Fibroblast of lung (primary cell): ENCODE data around the gene CABS1. TPM values are rescaled to one million over a fixed set of nuclear protein-coding genes. Genes with fewer than 3 reads are reported as not detected.

Source experiments
- DNase-seq, 2 donors: peaks; one replicate each; pipeline versions ENCODE4 v3.0.0 to v3.0.0-alpha.2; 2010; ENCODE audit warnings: low read depth in 2 of 2
- H2AFZ ChIP-seq: 2 replicates; pipeline ENCODE4 v1.5.1; 2012; ENCODE audit warnings: low read length, control low read depth, inconsistent platforms
- H3K27ac ChIP-seq: 2 replicates; pipeline ENCODE4 v1.5.1; 2011; ENCODE audit warnings: low read length, control low read depth; ENCODE audit not compliant: insufficient read depth
- H3K27me3 ChIP-seq: 2 replicates; pipeline ENCODE4 v1.5.1; 2011; ENCODE audit warnings: mild to moderate bottlenecking, low read length; ENCODE audit not compliant: control insufficient read depth, insufficient read depth
- H3K36me3 ChIP-seq: 2 replicates; pipeline ENCODE4 v1.5.1; 2011; ENCODE audit warnings: low read length; ENCODE audit not compliant: control insufficient read depth, insufficient read depth
- H3K4me1 ChIP-seq: 2 replicates; pipeline ENCODE4 v1.5.1; 2011; ENCODE audit warnings: low read length; ENCODE audit not compliant: control insufficient read depth, insufficient read depth; ENCODE audit errors: extremely low read depth
- H3K4me2 ChIP-seq: 2 replicates; pipeline ENCODE4 v1.5.1; 2011; ENCODE audit warnings: low read length, control low read depth; ENCODE audit not compliant: insufficient read depth; ENCODE audit errors: extremely low read depth
- H3K4me3 ChIP-seq, 4 experiments: fragments of 200-600 bp in 1 of 4; sonication (generic) in 1 of 4; replicated peaks in 1 of 4; 2 replicates each; pipeline ENCODE4 v1.5.1; 2011 to 2016; ENCODE audit warnings: low read length in 4 of 4, low read depth in 3 of 4, mild to moderate bottlenecking in 3 of 4, control low read depth in 2 of 4, inconsistent platforms in 1 of 4, mixed read lengths in 1 of 4; ENCODE audit not compliant: insufficient read depth in 1 of 4; ENCODE audit errors: control extremely low read depth in 1 of 4
- H3K79me2 ChIP-seq: 2 replicates; pipeline ENCODE4 v1.5.1; 2012; ENCODE audit warnings: mild to moderate bottlenecking, low read length, inconsistent platforms; ENCODE audit not compliant: control insufficient read depth, insufficient read depth
- H3K9ac ChIP-seq: 2 replicates; pipeline ENCODE4 v1.5.1; 2011; ENCODE audit warnings: mild to moderate bottlenecking, low read length, control low read depth; ENCODE audit not compliant: insufficient read depth
- H3K9me3 ChIP-seq: 2 replicates; pipeline ENCODE4 v1.5.1; 2012; ENCODE audit warnings: low read depth, low read length; ENCODE audit not compliant: control insufficient read depth, insufficient read depth
- H4K20me1 ChIP-seq: 2 replicates; pipeline ENCODE4 v1.5.1; 2011; ENCODE audit warnings: low read length; ENCODE audit not compliant: control insufficient read depth, insufficient read depth; ENCODE audit errors: extremely low read depth
- EZH2 ChIP-seq: IDR thresholded peaks from 2 replicates; pipeline ENCODE4 v1.5.1; 2012; ENCODE audit warnings: low read length, control low read depth, mild to moderate bottlenecking; ENCODE audit errors: missing control alignments
- polyA plus RNA-seq, 2 donors: library from polyadenylated mRNA; depleted of rRNA in 1 of 2; stranded (reverse) in 1 of 2; unstranded in 1 of 2; fragments of >200 nt; gene quantifications; 2 replicates each; pipeline ENCODE4 v1.2.1, GENCODE V29; 2011 to 2012; ENCODE audit warnings: missing spikeins in 1 of 2
- total RNA-seq: library from RNA; depleted of rRNA; stranded (reverse); fragments of >200 nt; gene quantifications from 2 replicates; pipeline ENCODE4 v1.2.1, GENCODE V29; 2014
- TF ChIP-seq, protein P1 (sequence below), 2 donors: IDR thresholded peaks in 1 of 2; conservative IDR thresholded peaks in 1 of 2; 1 replicate in 1 of 2; 2 replicates in 1 of 2; pipeline ENCODE4 v1.5.1; 2011 to 2012; ENCODE audit warnings: low read length in 2 of 2, control low read depth in 1 of 2, inconsistent platforms in 1 of 2, low read depth in 1 of 2, mild to moderate bottlenecking in 1 of 2

The CABS1 gene
- total and polyA plus RNA-seq, 2 donors (not counting 1 experiment from before 2014, with no cell fraction given) = not detected

GRCh38 chr4:70306076-70306475, 28.7 kb upstream of the CABS1 start:
- Histone ChIP-seq H3K4me2 (no peak overlapping the region), H3K9ac (no peak overlapping the region), H3K36me3 (no peaks in the 10 kb centered on the region), H3K9me3 (no peaks in the 10 kb centered on the region), H3K4me1 (no peaks in the 10 kb centered on the region), H4K20me1 (no peaks in the 10 kb centered on the region), H3K4me3 (no peak overlapping the region), H3K27ac (no peak overlapping the region), H2AFZ (no peak overlapping the region), H3K79me2 (no peaks in the 10 kb centered on the region), H3K27me3 (no peaks in the 10 kb centered on the region)
- no peak for DNase-seq
- TF ChIP-seq, protein P1, sequence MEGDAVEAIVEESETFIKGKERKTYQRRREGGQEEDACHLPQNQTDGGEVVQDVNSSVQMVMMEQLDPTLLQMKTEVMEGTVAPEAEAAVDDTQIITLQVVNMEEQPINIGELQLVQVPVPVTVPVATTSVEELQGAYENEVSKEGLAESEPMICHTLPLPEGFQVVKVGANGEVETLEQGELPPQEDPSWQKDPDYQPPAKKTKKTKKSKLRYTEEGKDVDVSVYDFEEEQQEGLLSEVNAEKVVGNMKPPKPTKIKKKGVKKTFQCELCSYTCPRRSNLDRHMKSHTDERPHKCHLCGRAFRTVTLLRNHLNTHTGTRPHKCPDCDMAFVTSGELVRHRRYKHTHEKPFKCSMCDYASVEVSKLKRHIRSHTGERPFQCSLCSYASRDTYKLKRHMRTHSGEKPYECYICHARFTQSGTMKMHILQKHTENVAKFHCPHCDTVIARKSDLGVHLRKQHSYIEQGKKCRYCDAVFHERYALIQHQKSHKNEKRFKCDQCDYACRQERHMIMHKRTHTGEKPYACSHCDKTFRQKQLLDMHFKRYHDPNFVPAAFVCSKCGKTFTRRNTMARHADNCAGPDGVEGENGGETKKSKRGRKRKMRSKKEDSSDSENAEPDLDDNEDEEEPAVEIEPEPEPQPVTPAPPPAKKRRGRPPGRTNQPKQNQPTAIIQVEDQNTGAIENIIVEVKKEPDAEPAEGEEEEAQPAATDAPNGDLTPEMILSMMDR (conservative IDR thresholded peaks at IDR 0.05 in 1 of 2, IDR thresholded peaks at IDR 0.05 in 1 of 2; ENCODE audit: low read depth in 1 of 2, low read length in 2 of 2) = no peak
- TF ChIP-seq EZH2 = no peak

- Histone ChIP-seq H3K27me3 (no peaks in the 10 kb centered on the region), H3K4me3 (no peak overlapping the region), H3K79me2 (no peaks in the 10 kb centered on the region), H3K4me1 (no peaks in the 10 kb centered on the region), H2AFZ (no peak overlapping the region), H3K27ac (no peak overlapping the region), H4K20me1 (no peaks in the 10 kb centered on the region), H3K4me2 (no peak overlapping the region), H3K36me3 (no peaks in the 10 kb centered on the region), H3K9ac (no peak overlapping the region), H3K9me3 (no peaks in the 10 kb centered on the region)
- DNase-seq = no peak
- TF ChIP-seq, protein P1 (conservative IDR thresholded peaks at IDR 0.05 in 1 of 2, IDR thresholded peaks at IDR 0.05 in 1 of 2; ENCODE audit: low read depth in 1 of 2, low read length in 2 of 2) = no peak
- no peak for TF ChIP-seq EZH2
Observed at GRCh38 chr4:70313736-70314135, 21.0 kb upstream of the CABS1 start.

DNA sequence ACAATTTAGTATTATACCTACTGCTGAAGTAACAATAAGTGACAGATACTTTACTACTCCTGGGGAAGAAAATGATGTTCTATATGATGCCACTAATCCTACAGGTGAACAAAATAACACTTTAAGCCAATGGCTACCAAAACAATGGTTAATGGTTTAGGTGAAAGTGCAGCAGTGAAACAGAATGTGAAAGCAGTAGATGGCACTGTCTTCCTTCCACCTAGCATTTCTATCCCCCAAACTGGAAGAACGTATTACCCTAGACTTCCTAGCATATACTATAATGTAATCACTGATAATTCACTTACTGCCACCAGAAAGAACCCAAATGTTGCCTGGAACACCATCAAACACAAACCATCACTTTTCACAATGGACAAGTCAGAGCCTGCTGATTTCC, 18.9 kb upstream of the CABS1 start:
- Histone ChIP-seq H3K9ac (no peak overlapping the region), H3K27me3 (no peaks in the 10 kb centered on the region), H3K9me3 (no peaks in the 10 kb centered on the region), H3K36me3 (no peaks in the 10 kb centered on the region), H3K27ac (no peak overlapping the region), H3K4me3 (no peak overlapping the region), H3K79me2 (no peaks in the 10 kb centered on the region), H3K4me1 (no peaks in the 10 kb centered on the region), H3K4me2 (no peak overlapping the region), H2AFZ (no peak overlapping the region), H4K20me1 (no peaks in the 10 kb centered on the region)
- DNase-seq = no peak
- no peak for TF ChIP-seq EZH2
- TF ChIP-seq, protein P1 (conservative IDR thresholded peaks at IDR 0.05 in 1 of 2, IDR thresholded peaks at IDR 0.05 in 1 of 2; ENCODE audit: low read depth in 1 of 2, low read length in 2 of 2) = no peak
